Tibial artery (tissue), 4 donors: ENCODE data around the gene TTLL5.

Experiments
- DNase-seq, 2 donors: peaks; one replicate each; pipeline ENCODE4 v3.0.0-alpha.2; 2019
- H3K27ac ChIP-seq, 2 donors: fragments of 200-600 bp; sonication (generic) in 1 of 2; 1 replicate in 1 of 2; 2 replicates in 1 of 2; pipeline ENCODE4 v1.5.1; 2018 to 2019; ENCODE audit warnings: mild to moderate bottlenecking in 1 of 2
- H3K27me3 ChIP-seq, 2 donors: fragments of 200-600 bp; sonication (generic) in 1 of 2; one replicate each; pipeline versions ENCODE4 v1.5.1 to v1.6.0; 2016 to 2019
- H3K36me3 ChIP-seq, 3 donors: fragments of 200-600 bp; sonication (generic) in 2 of 3; one replicate each; pipeline ENCODE4 v1.5.1; 2016 to 2019; ENCODE audit warnings: mild to moderate bottlenecking in 2 of 3
- H3K4me1 ChIP-seq, 4 donors: fragments of 200-600 bp; sonication (generic) in 2 of 4; 1 replicate in 3 of 4; 2 replicates in 1 of 4; pipeline ENCODE4 v1.5.1; 2016 to 2019
- H3K4me3 ChIP-seq, 2 donors: fragments of 200-600 bp; sonication (generic) in 1 of 2; 1 replicate in 1 of 2; 2 replicates in 1 of 2; pipeline ENCODE4 v1.5.1; 2018 to 2019; ENCODE audit warnings: mild to moderate bottlenecking in 2 of 2
- H3K9me3 ChIP-seq, 3 donors: fragments of 200-600 bp; sonication (generic) in 1 of 3; one replicate each; pipeline ENCODE4 v1.5.1; 2016 to 2019
- CTCF ChIP-seq, 2 experiments: fragments of 200-600 bp in 1 of 2; fragments of 450-650 bp in 1 of 2; IDR thresholded peaks; one replicate each; pipeline ENCODE4 v1.5.1; 2017 to 2019; ENCODE audit warnings: antibody characterized with exemption in 2 of 2, mild to moderate bottlenecking in 1 of 2, moderate library complexity in 1 of 2
- intact Hi-C: fragments of 100-400 bp; cut with DNase I; formaldehyde crosslinking; loops from one replicate; pipeline ENCODE4 v1.15.0; 2023; ENCODE audit warnings: low total_unique reads

The TTLL5 gene

GRCh38 chr14:75649337-75649736 is 11.7 kb upstream of the TTLL5 start:
- Histone ChIP-seq H3K27me3 (no peaks in the 10 kb centered on the region), H3K9me3 (no peaks in the 10 kb centered on the region), H3K4me3 (no peak overlapping the region), H3K27ac (no peak overlapping the region), H3K36me3 (peaks cover 27 to 64% (median 45%) of the 10 kb centered on the region in 3 donors), H3K4me1 (peaks cover 0 to 20% (median 4%) of the 10 kb centered on the region in 4 donors)
- no peak for TF ChIP-seq CTCF (IDR thresholded peaks at IDR 0.05)
- intact Hi-C loops = no loop called here
- no peak for DNase-seq

- DNase-seq = no peak
- Histone ChIP-seq H3K4me1 (peaks cover 0 to 20% (median 4%) of the 10 kb centered on the region in 4 donors), H3K27ac (no peak overlapping the region), H3K36me3 (peaks cover 27 to 69% (median 48%) of the 10 kb centered on the region in 3 donors), H3K9me3 (no peaks in the 10 kb centered on the region), H3K4me3 (no peak overlapping the region), H3K27me3 (no peaks in the 10 kb centered on the region)
- intact Hi-C loops = no loop called here
- TF ChIP-seq CTCF (IDR thresholded peaks at IDR 0.05) = no peak
Observed at GRCh38 chr14:75649773-75650172, 11.3 kb upstream of the TTLL5 start.

- intact Hi-C loops = no loop called here
- no peak for DNase-seq
- no peak for TF ChIP-seq CTCF (IDR thresholded peaks at IDR 0.05)
- peaks cover 0 to 20% (median 4%) of the 10 kb centered on the region in 4 donors for H3K4me1 ChIP-seq
- no peak overlapping the region for H3K27ac ChIP-seq
- H3K36me3 ChIP-seq = peaks cover 27 to 75% (median 48%) of the 10 kb centered on the region in 3 donors
- H3K9me3 ChIP-seq = no peaks in the 10 kb centered on the region
- H3K27me3 ChIP-seq = no peaks in the 10 kb centered on the region
- no peak overlapping the region for H3K4me3 ChIP-seq
Observed at GRCh38 chr14:75650253-75651058, 10.6 kb upstream of the TTLL5 start.

GRCh38 chr14:75653563-75653962 is 7.5 kb upstream of the TTLL5 start:
- Histone ChIP-seq H3K36me3 (peaks cover 27 to 75% (median 53%) of the 10 kb centered on the region in 3 donors), H3K9me3 (no peaks in the 10 kb centered on the region), H3K27me3 (no peaks in the 10 kb centered on the region), H3K27ac (no peak overlapping the region), H3K4me1 (peaks cover 0 to 5% (median 0%) of the 10 kb centered on the region in 4 donors), H3K4me3 (no peak overlapping the region)
- TF ChIP-seq CTCF (IDR thresholded peaks at IDR 0.05) = no peak
- intact Hi-C loops = no loop called here
- DNase-seq = no peak

- Histone ChIP-seq H3K4me1 (peaks cover 0 to 3% (median 0%) of the 10 kb centered on the region in 4 donors), H3K36me3 (peaks cover 27 to 72% (median 50%) of the 10 kb centered on the region in 3 donors), H3K4me3 (no peak overlapping the region), H3K27me3 (no peaks in the 10 kb centered on the region), H3K9me3 (no peaks in the 10 kb centered on the region), H3K27ac (no peak overlapping the region)
- TF ChIP-seq CTCF (IDR thresholded peaks at IDR 0.05) = peak; percentile 92 to 95
- intact Hi-C loops = loop anchor here (2.0 kb wide), 1 partner anchor 75 kb away; the partner anchor contains the start of gene FLVCR2
- peak; percentile 70 to 86 for DNase-seq
Observed at GRCh38 chr14:75654127-75654732, 6.8 kb upstream of the TTLL5 start.
